Adrenal gland (tissue), 12 donors: ENCODE measurements around the gene NAGPA. TPM values are rescaled to one million over a fixed set of nuclear protein-coding genes. Genes with fewer than 3 reads are reported as not detected.
A peak's percentile ranks its signal among the peaks of the same experiment; 100 is the strongest.

Source experiments
- DNase-seq, 7 donors: peaks; one replicate each; pipeline ENCODE4 v3.0.0-alpha.2; 2019 to 2020
- H3K27ac ChIP-seq, 5 donors: fragments of 200-600 bp; sonication (generic) in 4 of 5; 1 replicate in 3 of 5; 2 replicates in 2 of 5; pipeline versions ENCODE4 v1.5.1 to v1.8.0; 2016 to 2020; ENCODE audit warnings: mild to moderate bottlenecking in 1 of 5
- H3K27me3 ChIP-seq: fragments of 200-600 bp; 2 replicates; pipeline ENCODE4 v1.8.0; 2021
- H3K36me3 ChIP-seq, 2 donors: fragments of 200-600 bp; replicated peaks in 1 of 2; 1 replicate in 1 of 2; 2 replicates in 1 of 2; pipeline versions ENCODE4 v1.5.1 to v1.8.0; 2018 to 2022
- H3K4me1 ChIP-seq, 2 donors: fragments of 200-600 bp; replicated peaks in 1 of 2; 1 replicate in 1 of 2; 2 replicates in 1 of 2; pipeline versions ENCODE4 v1.5.1 to v1.8.0; 2018 to 2021
- H3K4me3 ChIP-seq, 4 donors: fragments of 200-600 bp; sonication (generic) in 3 of 4; one replicate each; pipeline ENCODE4 v1.5.1; 2016 to 2018
- H3K9me3 ChIP-seq, 3 donors: fragments of 200-600 bp; sonication (generic) in 1 of 3; replicated peaks in 1 of 3; 1 replicate in 2 of 3; 2 replicates in 1 of 3; pipeline versions ENCODE4 v1.5.1 to v1.8.0; 2016 to 2021
- CTCF ChIP-seq, 6 experiments: fragments of 450-650 bp in 4 of 6; fragments of 200-600 bp in 2 of 6; sonication (generic) in 1 of 6; IDR thresholded peaks; 1 replicate in 5 of 6; 2 replicates in 1 of 6; pipeline versions ENCODE4 v1.5.1 to v1.8.0; 2016 to 2021; ENCODE audit warnings: antibody characterized with exemption in 6 of 6, mild to moderate bottlenecking in 2 of 6, moderate library complexity in 1 of 6
- POLR2A ChIP-seq, 2 donors: fragments of 450-650 bp; IDR thresholded peaks; one replicate each; pipeline ENCODE4 v1.6.1; 2017; ENCODE audit warnings: antibody characterized with exemption in 2 of 2, mild to moderate bottlenecking in 2 of 2, moderate library complexity in 1 of 2
- WGBS, 4 donors: extraction: QIAGEN DNeasy Blood & Tissue Kit in 2 of 4; methylation state at CpG; one replicate each; pipeline versions ENCODE4 v1.1.5 to v1.1.7; 2013 to 2017; 5-methylcytosine and 5-hydroxymethylcytosine counted together
- intact Hi-C, 2 donors: fragments of 100-400 bp; cut with DNase I; formaldehyde crosslinking; loops; one replicate each; pipeline versions ENCODE4 v1.14.1 to v1.15.0; 2022 to 2023
- polyA plus RNA-seq, 3 donors: library from polyadenylated mRNA; stranded (reverse); fragments of 200-250 nt in 2 of 3; fragments of 350-450 nt in 1 of 3; fragmentation: Illumina TruSeq in 1 of 3; extraction: RNeasy Lipid Tissue Mini Kit (QIAGEN cat#74804) in 1 of 3; gene quantifications; one replicate each; pipeline ENCODE4 v1.2.3, GENCODE V29; 2013 to 2014
- total RNA-seq, 9 donors: library from RNA; depleted of rRNA in 4 of 9; stranded (reverse); fragments of >200 nt in 4 of 9; fragments of 120-200 nt in 1 of 9; fragmentation: NEBNext Ultra II Directional in 1 of 9; extraction: Animal tissue kit (Norgen Biotek cat#: 25700) in 1 of 9; gene quantifications; one replicate each; pipeline versions ENCODE4 v1.1.0 to v1.2.4, GENCODE V29; 2013 to 2023
- donor health status: healthy with polysubstance abuse.
- donor health status: Bipolar disorder and iron deficiency.
- donor health status: DM: yes; HTN: yes; CAD: no.
- donor health status: DM: no; HTN: no; CAD: no.
- donor health status: DM: no; HTN: no; CAD: no.
- donor health status: DM: yes; HTN: yes; CAD: no.

NAGPA gene
- total and polyA plus RNA-seq, 12 donors: 4.5 to 47.8 (median 19.4) TPM

- TF ChIP-seq POLR2A (IDR thresholded peaks at IDR 0.05): no peak
- TF ChIP-seq CTCF (IDR thresholded peaks at IDR 0.05): no peak
- peaks cover 0 to 18% of the 10 kb centered on the region in 2 donors for H3K4me1 ChIP-seq
- 84 to 93% (median 86%) methylated on average over 12 to 15 of the region's 15 CpGs for WGBS, 4 donors
- H3K4me3 ChIP-seq: no peak overlapping the region
- no peaks in the 10 kb centered on the region for H3K27me3 ChIP-seq
- H3K9me3 ChIP-seq: no peaks in the 10 kb centered on the region
- H3K27ac ChIP-seq: peak overlapping the region in 2 of 5 donors; percentile 78 to 85
- DNase-seq: no peak
- H3K36me3 ChIP-seq: peaks cover 0 to 13% of the 10 kb centered on the region in 2 donors
- intact Hi-C loops: no loop called here
Observed at GRCh38 chr16:5070431-5071186, 36.9 kb upstream of the NAGPA start.

GRCh38 chr16:5069854-5070253, 36.1 kb upstream of the NAGPA start:
- no peaks in the 10 kb centered on the region for H3K27me3 ChIP-seq
- no peak for DNase-seq
- WGBS, 4 donors: 93 to 96% (median 93%) methylated on average over 7 to 9 of the region's 9 CpGs
- H3K4me3 ChIP-seq: no peak overlapping the region
- no peak overlapping the region for H3K27ac ChIP-seq
- no peak for TF ChIP-seq CTCF (IDR thresholded peaks at IDR 0.05)
- no peak for TF ChIP-seq POLR2A (IDR thresholded peaks at IDR 0.05)
- intact Hi-C loops: no loop called here
- no peaks in the 10 kb centered on the region for H3K9me3 ChIP-seq
- peaks cover 0 to 6% of the 10 kb centered on the region in 2 donors for H3K36me3 ChIP-seq
- peaks cover 0 to 18% of the 10 kb centered on the region in 2 donors for H3K4me1 ChIP-seq

- Histone ChIP-seq H3K9me3 (no peaks in the 10 kb centered on the region), H3K36me3 (no peaks in the 10 kb centered on the region), H3K27ac (no peak overlapping the region), H3K27me3 (no peaks in the 10 kb centered on the region), H3K4me1 (peaks cover 0 to 18% of the 10 kb centered on the region in 2 donors), H3K4me3 (no peak overlapping the region)
- DNase-seq: no peak
- TF ChIP-seq CTCF (IDR thresholded peaks at IDR 0.05): no peak
- no peak for TF ChIP-seq POLR2A (IDR thresholded peaks at IDR 0.05)
- 83 to 86% (median 85%) methylated on average over 9 of the region's 9 CpGs for WGBS, 4 donors
- intact Hi-C loops: no loop called here
Observed at GRCh38 chr16:5069048-5069447, 35.3 kb upstream of the NAGPA start.

- no peak for DNase-seq
- WGBS, 4 donors: 68 to 77% (median 73%) methylated on average over 6 of the region's 6 CpGs
- no peaks in the 10 kb centered on the region for H3K36me3 ChIP-seq
- TF ChIP-seq POLR2A (IDR thresholded peaks at IDR 0.05): no peak
- no peak for TF ChIP-seq CTCF (IDR thresholded peaks at IDR 0.05)
- intact Hi-C loops: no loop called here
- H3K27me3 ChIP-seq: no peaks in the 10 kb centered on the region
- H3K4me1 ChIP-seq: peaks cover 0 to 6% of the 10 kb centered on the region in 2 donors
- H3K4me3 ChIP-seq: no peak overlapping the region
- H3K27ac ChIP-seq: no peak overlapping the region
- H3K9me3 ChIP-seq: no peaks in the 10 kb centered on the region
Observed at GRCh38 chr16:5066511-5066910, 32.8 kb upstream of the NAGPA start.
